Colon (tissue), 2 donors: ENCODE measurements around the gene CFHR1.
"Not testable (repeated sequence)": the region's sequence is repeated elsewhere in the genome, so short reads cannot be mapped to it uniquely, and the experiment has no call there.

ENCODE experiments used
- FAIRE-seq: peaks from 2 replicates; lab custom pipeline; 2012; peaks lifted over from hg19 to GRCh38; lab: Jason Lieb, UNC
- donor health status: control.
- donor health status: control.

The CFHR1 gene

DNA sequence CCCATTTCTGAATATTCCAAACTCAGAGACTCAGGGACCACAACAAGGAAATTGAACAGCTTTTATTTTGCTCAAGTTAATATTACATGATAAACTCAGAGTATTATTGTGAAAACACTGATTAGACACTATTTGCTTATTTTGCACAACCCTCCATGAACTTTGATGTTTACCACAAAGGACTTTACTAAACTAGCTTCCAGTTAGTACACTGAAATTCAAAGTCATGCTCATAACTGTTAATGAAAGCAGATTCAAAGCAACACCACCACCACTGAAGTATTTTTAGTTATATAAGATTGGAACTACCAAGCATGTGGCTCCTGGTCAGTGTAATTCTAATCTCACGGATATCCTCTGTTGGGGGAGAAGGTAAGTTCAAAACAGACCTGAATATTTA, at the start of gene CFHR1:
Gene CFHR1, plus strand, starts transcription at position 201 of the 400 bp plus-strand sequence. Its CDS starts 114 bp downstream, at position 315.
- not testable (repeated sequence) for FAIRE-seq

DNA sequence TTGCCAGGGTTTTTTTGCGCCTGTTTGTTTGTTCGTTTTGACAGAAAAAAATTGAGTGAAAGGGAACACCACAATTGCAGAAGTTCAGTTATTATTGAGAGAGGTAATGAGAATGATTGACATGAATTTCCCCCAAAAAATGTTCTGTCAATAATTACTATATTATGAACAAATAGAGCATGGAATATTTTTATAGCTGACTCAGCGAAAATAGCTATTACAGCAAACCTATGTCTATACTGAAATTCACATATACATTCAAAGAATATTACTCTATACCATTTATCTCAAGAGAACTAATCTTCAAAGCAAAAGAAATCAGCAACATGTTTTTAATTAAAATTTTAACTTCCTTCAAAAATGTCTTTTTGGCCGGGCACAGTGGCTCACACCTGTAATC, 49.7 kb upstream of the CFHR1 start:
- not testable (repeated sequence) for FAIRE-seq

DNA sequence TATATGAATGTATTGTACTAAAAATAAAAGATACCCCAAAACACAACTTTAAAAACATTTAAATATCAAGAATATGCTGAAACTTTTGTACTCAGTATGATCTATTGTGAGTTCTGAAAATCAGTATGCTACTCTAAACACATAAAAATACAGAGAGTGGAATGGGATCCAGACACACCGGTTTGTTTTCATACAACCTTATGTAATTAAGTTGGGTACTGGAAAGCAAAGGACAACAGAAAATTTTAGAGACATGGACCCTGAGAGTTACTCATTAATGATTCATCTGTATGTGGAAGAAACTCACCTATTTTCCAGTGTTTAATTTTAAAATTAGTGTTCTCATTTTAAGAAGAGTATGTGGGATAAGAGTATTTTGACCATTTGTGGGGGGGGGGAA, 45.8 kb upstream of the CFHR1 start:
- no peak for FAIRE-seq

DNA sequence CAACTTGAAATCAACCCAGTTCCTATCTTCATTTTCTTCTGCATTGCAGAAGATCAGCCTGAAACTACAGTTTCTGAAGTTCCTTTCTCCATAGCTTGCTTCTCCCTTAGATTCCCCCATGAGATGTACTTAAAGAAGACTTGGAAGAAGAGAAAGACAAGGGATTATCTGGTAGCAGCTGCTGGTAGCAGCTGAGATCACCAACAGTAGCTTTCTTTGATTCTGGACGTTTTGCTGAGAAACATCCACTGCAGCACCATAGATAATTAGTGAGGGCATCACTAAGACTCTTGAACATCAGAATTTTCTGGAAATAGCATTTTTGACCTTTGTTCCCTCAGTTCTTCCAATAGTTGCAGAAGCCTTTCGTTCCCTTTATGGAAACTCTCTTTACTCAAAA, 45.4 kb upstream of the CFHR1 start:
- FAIRE-seq = no peak

DNA sequence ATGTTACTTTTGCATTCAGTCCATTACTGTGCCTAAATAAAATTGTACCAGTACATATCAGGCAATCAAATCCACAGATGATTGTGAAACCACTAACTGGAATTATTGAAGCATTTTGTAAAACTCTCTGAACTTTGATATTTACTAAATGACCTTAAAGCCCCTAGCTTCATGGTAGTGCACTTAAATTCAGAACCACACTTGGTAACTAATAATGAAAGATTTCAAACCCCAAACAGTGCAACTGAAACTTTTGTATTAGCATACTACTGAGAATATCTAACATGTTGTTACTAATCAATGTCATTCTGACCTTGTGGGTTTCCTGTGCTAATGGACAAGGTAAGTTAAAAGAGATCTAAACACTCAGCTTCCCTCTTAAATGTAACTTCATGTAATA, 44.9 kb upstream of the CFHR1 start, which contains the start of gene CFHR3:
Gene CFHR3, plus strand, starts transcription at position 238 of the 400 bp plus-strand sequence. Its CDS starts 47 bp downstream, at position 285.
- no peak for FAIRE-seq

DNA sequence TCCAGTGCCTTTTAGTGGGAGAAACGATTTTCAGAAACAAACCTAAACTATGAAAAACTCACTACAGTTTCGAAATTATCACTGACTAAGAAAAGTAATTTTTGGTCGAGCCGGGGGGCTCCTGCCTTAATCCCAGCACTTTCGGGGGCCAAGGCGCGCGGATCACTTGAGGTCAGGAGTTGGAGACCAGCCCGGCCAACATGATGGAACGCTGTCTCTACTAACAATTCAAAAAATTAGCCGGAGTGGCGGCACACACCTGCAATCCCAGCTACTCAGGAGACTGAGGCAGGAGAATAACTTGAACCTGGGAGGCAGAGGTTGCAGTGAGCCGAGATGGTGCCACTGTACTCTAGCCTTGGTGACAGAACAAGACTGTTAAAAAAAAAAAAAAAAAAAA, 41.9 kb upstream of the CFHR1 start:
- FAIRE-seq = no peak

DNA sequence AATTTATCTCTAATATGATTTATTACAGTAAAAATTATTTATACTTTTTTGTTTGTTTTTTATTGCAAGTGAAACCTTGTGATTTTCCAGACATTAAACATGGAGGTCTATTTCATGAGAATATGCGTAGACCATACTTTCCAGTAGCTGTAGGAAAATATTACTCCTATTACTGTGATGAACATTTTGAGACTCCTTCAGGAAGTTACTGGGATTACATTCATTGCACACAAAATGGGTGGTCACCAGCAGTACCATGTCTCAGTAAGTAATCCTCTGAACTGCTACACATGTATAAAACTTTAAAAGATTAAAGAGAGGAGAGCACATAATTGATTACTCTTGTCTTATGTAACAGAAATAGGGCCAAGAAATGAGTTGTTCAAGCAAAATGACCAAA, 40.4 kb upstream of the CFHR1 start:
- no peak for FAIRE-seq

DNA sequence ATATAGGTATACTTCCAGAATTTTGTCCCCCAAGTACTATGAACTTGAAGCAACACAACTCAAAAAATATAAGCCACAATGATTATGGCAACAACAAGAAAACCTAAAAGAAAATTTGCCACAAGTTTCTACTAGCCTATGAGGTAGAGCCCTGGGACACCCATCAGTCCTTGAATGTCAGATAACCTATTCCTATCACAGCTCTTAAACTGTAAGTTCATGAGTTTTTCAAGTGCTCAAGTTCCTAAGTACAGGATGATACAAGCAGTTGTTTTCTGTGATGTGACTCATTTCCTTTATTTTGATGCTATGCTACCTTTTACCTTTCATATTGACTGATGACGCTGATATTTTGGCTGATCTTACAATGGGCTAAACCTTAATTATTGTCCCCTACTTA, 28.3 kb upstream of the CFHR1 start:
- not testable (repeated sequence) for FAIRE-seq

DNA sequence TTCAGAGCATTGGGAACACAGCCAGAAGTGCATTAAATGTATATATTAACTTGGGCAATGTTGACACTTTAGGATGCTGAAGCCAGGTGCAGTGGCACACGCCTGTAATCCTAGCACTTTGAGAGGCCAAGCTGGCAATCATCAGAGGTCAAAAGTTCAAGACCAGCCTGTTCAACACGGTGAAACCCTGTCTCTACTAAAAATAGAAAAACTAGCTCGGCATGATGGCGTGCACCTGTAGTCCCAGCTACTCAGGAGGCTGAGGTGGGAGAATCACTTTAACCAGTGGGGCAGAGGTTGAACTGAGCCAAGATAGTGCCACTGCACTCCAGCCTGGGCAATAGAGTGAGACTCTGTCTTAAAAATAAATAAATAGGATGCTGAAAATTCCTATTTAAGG, 25.4 kb upstream of the CFHR1 start:
- not testable (repeated sequence) for FAIRE-seq

DNA sequence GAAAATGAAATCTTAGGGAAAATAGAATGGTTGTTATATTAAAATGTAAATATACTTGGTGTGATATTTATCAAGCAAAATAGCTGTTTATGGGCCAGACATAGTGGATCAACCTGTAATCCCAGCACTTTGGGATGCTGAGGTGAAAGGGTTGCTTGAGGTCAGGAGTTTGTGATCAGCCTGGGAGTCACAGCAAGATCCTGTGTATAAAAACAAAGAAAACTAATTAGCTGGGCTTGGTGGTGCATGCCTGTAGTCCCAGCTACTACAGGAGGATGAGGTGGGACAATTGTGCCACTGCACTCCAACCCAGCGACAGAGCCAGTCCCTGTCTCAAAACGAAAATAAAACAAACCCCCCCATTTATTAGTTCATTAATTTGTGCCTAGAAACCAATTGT, 21.6 kb upstream of the CFHR1 start:
- no peak for FAIRE-seq

DNA sequence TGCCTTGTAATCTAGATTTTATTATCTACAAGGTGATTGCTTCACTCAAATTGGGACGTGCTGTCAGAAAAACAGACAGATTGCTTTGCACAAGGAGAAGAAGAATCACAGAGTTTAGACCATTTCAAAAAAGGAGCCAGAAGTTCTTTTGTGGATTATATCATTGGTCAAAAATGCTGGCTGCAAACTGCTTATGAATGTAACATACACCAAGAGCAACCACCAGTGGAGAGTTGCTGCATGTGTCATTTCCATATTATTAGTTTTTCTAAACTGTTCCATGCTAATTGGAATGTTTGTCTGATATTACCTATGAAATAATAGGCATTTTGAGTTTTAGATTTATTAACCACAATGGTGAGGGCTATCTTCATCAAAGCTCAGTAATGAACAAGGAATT, 17.6 kb upstream of the CFHR1 start:
- not testable (repeated sequence) for FAIRE-seq

DNA sequence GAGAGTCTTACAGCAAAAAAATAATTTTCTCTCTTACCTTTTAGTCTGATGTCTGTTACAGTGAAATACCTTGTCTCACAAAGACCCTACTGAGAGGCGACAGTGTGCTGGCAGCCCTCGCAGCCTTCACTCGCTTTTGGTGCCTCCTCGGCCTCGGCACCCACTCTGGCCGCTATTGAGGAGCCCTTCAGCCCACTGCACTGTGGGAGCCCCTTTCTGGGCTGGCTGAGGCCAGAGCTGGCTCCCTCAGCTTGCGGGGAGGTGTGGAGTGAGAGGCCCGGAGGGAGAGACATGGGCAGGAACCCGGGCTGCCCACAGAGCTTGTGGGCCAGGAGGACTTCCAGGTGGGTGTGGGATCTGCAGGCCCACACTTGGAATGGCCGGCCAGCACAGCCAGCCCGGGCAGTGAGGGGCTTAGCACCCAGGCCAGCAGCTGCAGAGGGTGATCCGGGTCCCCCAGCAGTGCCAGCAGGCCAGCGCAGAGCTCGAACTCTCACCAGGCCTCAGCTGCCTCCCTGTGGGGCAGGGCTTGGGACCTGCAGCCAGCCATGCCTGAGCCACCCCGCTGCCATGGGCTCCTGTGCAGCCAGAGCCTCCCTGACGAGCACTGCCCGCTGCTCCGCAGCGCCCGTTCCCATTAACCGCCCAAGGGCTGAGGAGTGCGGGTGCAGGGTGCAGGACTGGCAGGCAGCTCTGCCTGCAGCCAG, 10.8 kb upstream of the CFHR1 start:
- FAIRE-seq = no peak

DNA sequence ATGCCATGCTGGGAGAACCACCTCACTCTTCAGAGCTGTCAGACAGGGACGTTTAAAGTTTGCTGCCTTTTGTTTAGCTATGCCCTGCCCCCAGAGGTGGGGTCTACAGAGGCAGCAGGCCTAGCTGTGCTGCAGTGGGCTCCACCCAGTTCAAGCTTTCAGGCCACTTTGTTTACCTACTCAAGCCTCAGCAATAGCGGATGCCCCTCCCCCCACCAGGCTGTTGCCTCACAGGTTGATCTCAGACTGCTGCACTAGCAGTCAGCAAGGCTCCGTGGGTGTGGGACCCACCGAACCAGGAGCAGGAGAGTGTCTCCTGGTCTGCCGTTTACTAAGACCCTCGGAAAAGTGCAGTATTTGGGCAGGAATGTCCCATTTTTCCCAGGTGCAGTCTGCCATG, 2.1 kb upstream of the CFHR1 start:
- FAIRE-seq = not testable (repeated sequence)

DNA sequence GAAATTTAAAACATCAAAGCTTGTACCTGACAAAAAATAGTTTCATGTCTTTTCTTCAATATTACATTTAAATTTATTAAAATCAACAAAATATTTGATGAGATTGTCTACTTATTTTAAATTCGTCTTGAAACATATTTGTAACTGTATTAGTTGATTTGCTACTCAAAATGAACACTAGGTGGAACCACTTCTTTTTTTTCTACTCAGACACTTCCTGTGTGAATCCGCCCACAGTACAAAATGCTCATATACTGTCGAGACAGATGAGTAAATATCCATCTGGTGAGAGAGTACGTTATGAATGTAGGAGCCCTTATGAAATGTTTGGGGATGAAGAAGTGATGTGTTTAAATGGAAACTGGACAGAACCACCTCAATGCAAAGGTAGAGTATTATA, 8.3 kb downstream of the CFHR1 start:
- not testable (repeated sequence) for FAIRE-seq

DNA sequence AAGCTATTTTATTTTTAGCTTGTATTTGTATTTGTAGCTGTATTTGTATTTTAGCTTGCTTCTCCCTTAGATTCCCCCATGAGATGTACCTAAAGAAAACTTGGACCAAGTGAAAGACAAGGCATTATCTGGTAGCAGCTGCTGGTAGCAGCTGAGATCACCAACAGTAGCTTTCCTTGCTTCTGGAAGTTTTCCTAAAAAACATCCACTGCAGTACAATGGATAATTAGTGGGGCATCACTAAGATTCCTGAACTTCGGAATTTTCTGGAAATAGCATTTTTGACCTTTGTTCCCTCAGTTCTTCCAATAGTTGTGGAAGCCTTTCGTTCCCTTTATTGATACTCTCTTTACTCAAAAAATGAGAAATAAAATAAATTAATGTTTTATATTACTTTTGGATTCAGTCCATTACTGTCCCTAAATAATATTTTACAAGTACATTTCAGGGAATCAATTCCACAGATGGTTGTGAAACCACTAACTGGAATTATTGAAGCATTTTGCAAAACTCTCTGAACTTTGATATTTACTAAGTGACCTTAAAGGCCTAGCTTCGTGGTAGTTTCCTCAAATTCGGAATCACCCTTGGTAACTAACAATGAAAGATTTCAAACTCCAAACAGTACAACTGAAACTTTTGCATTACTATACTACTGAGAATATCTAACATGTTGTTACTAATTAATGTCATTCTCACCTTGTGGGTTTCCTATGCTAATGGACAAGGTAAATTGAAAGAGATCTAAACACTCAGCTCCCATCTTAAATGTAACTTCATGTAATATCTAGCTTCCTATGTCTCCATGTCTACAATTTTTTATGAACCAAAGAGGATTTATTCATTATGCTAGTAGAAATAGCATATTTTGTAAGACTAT, 30.3 kb downstream of the CFHR1 start:
- peak; percentile 41 for FAIRE-seq

DNA sequence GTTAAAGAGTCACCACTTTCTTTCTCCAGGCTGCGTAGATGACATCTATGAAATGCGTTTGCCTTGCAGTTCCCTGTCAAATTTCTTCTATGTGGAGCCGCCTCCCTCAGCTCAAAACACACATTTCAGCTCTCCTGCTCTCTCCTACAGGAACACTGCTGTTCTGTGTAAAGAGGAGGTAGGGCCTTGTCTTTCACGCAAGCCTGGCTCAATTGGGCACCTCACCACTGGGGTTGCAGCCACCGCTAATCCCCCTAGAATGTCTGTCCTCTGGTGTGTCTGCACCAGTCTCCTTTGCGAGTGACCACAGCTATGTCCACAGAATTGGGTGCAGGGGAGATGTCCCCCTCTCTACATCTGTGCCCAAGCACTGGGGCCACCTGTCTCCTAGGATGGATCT, 36.5 kb downstream of the CFHR1 start:
- no peak for FAIRE-seq

DNA sequence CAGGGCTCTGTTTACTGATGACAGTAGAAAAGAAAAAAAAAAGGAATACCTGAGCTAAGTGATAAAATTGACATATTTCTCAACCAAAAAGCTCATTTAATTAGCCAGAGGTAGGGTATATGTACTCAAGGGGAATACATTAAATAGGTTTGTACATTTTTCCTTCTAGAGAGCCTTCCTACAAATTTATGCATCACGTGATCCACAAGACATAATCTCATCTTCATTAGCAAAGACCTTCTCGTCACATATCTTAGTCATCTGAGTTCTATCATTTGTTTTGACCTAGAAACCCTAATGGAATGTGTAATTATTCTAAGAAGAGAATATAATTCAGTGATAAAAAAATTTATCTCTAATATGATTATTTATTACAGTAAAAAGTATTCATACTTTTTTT, 37.7 kb downstream of the CFHR1 start:
- FAIRE-seq = no peak

DNA sequence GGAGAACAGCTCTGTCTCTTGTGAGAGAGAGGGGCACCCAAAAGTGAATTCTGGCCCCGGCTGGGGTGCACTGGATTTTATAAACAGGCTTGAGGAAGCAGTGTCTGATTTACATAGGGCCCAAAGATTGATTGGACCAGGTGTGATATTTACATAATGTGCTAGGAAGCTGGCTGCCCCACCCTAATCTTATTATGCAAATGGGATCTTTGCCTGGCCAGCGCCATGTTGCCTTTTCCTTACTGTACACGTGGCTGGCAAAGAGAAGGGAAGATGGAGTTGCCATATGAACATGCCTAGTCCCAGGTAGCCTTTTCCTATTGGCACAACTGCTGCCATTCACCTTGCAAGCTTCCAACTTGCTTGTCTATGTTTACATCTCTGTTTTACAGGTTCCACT, 39.3 kb downstream of the CFHR1 start:
- FAIRE-seq = no peak

DNA sequence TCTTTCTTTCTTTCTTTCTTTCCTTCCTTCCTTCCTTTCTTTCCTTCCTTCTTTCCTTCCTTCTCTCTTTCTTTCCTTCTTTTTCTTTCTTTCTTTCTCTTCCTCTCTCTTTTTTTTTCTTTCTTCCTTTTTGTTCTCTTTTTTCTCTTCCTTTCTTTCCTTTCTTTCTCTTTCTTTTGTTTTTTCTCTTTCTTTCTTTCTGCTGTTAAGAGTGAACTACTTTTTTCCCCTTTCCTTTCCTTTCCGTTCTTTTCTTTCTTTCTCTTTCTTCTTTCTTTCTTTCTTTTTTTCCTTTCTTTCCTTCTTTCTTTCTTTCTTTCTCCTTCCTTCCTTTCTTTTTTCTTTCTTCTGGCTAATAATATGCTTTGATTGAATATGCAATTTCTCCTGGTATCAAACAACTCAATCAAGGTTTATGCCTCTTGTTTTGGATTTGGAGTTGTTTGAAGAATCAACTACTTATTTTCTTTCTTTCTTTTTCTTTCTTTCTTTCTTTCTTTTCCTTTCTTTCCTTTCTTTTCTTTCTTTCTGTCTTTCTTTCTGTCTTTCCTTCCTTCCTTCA, 40.9 kb downstream of the CFHR1 start:
- no peak for FAIRE-seq

DNA sequence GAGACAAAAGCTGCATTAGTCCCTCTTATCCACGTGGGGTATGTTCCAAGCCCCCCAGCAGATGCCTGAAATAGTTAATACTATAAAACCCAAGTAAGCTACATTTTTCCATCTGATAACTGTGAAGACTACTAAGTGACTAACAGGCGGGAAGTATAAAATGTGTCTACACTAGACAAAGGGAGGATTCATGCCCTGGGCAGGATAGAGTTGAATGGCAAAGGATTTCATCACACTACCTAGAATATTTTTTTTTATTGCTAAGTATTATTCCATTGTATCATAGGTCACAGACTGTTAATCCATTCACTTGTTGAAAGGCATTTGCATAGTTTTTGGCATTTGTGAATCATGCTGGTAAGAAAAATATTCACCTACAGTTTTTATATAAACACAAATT, 41.9 kb downstream of the CFHR1 start:
- FAIRE-seq = no peak

DNA sequence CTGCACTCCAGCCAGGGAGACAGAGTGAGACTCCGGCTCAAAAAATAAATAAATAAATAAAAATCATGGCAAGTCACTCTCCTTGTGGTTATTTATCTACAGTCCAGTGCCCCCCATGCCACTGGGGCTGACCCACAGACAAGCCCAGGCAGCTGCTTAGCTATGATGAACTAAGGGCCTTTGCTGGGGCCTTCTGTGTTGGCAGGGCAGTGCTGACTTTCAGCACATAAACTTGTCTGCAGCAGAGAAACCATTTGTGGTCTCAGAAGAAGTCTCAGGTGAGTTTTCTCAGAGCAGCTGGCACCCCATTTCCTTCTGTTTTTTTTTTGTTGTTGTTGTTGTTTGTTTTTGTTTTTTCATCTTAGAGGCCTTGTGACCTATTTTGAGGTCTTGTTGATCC, 47.4 kb downstream of the CFHR1 start:
- FAIRE-seq = no peak

DNA sequence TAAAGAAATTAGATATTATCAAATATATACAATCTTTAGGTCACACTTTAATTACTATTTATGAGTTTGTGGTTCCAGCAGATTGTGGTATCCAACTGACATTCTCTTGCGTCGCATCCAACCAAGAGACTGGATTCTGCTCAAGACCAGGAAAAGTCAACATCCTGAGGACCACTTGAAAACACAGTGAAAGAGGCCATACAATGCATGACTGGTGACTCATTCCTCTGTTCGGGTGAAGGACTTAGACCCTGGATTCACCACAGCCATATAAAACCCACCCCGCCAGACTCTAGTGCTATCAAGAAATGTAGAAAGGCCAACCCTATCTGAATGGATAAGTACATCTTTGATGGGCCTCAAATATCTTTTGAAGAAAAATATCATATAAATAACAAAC, 53.9 kb downstream of the CFHR1 start:
- FAIRE-seq = no peak

DNA sequence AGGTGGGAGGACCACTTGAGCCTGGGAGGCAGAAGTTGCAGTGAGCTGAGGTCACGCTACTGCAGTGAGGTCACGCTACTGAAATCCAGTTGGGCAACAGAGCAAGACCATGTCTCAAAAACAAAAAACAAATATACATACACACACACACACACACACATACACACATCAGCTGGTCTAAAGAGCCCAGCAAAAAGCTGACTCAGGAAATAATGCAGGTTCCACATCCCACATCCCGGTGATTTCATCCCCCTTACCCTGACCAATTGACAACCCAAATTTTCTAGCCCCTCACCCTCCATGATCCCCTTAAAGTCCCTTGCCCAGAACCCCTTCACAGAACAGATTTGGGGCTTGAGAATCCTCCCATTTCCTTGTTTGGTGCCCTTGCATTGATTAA, 56.4 kb downstream of the CFHR1 start:
- FAIRE-seq = no peak
